ENCODE results near the gene PAK6.

The PAK6 gene

GRCh38 chr15:40255033-40255432 is 16.2 kb downstream of the PAK6 start:
- DNase-seq (ENCODE audit: low spot score): no peak

- DNase-seq (ENCODE audit: low spot score): no peak
Observed at GRCh38 chr15:40256638-40257235, 17.9 kb downstream of the PAK6 start.

GRCh38 chr15:40257656-40258450 is 19.0 kb downstream of the PAK6 start:
- no peak for DNase-seq (ENCODE audit: low spot score)

GRCh38 chr15:40258544-40258943 is 19.7 kb downstream of the PAK6 start:
- no peak for DNase-seq (ENCODE audit: low spot score)

GRCh38 chr15:40259021-40259420 is 20.2 kb downstream of the PAK6 start:
- DNase-seq (ENCODE audit: low spot score): no peak

- peak; percentile 74 for DNase-seq (ENCODE audit: low spot score)
Observed at GRCh38 chr15:40263024-40263754, 24.3 kb downstream of the PAK6 start.

- no peak for DNase-seq (ENCODE audit: low spot score)
Observed at GRCh38 chr15:40264321-40265153, 25.7 kb downstream of the PAK6 start.

GRCh38 chr15:40265355-40265754 is 26.5 kb downstream of the PAK6 start:
- DNase-seq (ENCODE audit: low spot score): no peak

GRCh38 chr15:40265875-40266274 is 27.0 kb downstream of the PAK6 start:
- no peak for DNase-seq (ENCODE audit: low spot score)

GRCh38 chr15:40266828-40267304 is 28.0 kb downstream of the PAK6 start:
- peak; percentile 95 for DNase-seq (ENCODE audit: low spot score)

- DNase-seq (ENCODE audit: low spot score): no peak
Observed at GRCh38 chr15:40267670-40268069, 28.8 kb downstream of the PAK6 start.

- DNase-seq (ENCODE audit: low spot score): no peak
Observed at GRCh38 chr15:40269604-40270003, 30.7 kb downstream of the PAK6 start.

- DNase-seq (ENCODE audit: low spot score): no peak
Observed at GRCh38 chr15:40270246-40270995, 31.6 kb downstream of the PAK6 start.

GRCh38 chr15:40271685-40272484 is 33.0 kb downstream of the PAK6 start:
- DNase-seq (ENCODE audit: low spot score): no peak

- DNase-seq (ENCODE audit: low spot score): no peak
Observed at GRCh38 chr15:40272485-40273056, 33.7 kb downstream of the PAK6 start.

GRCh38 chr15:40273428-40273827 is 34.6 kb downstream of the PAK6 start:
- no peak for DNase-seq (ENCODE audit: low spot score)

GRCh38 chr15:40274350-40275274 is 35.7 kb downstream of the PAK6 start:
- DNase-seq (ENCODE audit: low spot score): peak; percentile 85

GRCh38 chr15:40275523-40275922 is 36.7 kb downstream of the PAK6 start:
- DNase-seq (ENCODE audit: low spot score): no peak

GRCh38 chr15:40275954-40276353 is 37.1 kb downstream of the PAK6 start:
- DNase-seq (ENCODE audit: low spot score): no peak
